HCT116 (cell line): ENCODE measurements around the gene NT5C1A.

Source experiments
- CEBPB ChIP-seq: IDR thresholded peaks from 2 replicates; pipeline ENCODE4 v1.6.1; 2012; ENCODE audit warnings: low read depth
- CTCF ChIP-seq, 3 experiments: fragments of 200-600 bp in 1 of 3; sonication (generic) in 1 of 3; IDR thresholded peaks in 2 of 3; conservative IDR thresholded peaks in 1 of 3; 2 replicates each; pipeline ENCODE4 v1.5.1; 2012 to 2017; ENCODE audit warnings: low read depth in 2 of 3, low read length in 2 of 3, antibody characterized with exemption in 1 of 3, borderline replicate concordance in 1 of 3, control low read depth in 1 of 3, mild to moderate bottlenecking in 1 of 3, mixed read lengths in 1 of 3, mixed run types in 1 of 3, moderate library complexity in 1 of 3; ENCODE audit not compliant: insufficient read depth in 1 of 3
- EZH2 ChIP-seq: fragments of 200-600 bp; sonication (generic); IDR thresholded peaks from 2 replicates; pipeline ENCODE4 v1.6.1; 2017; ENCODE audit warnings: antibody characterized with exemption, mixed run types
- MAX ChIP-seq: IDR thresholded peaks from 2 replicates; pipeline ENCODE4 v1.6.1; 2012
- POLR2A ChIP-seq: IDR thresholded peaks from 2 replicates; pipeline ENCODE4 v1.7.0; 2011; ENCODE audit warnings: borderline replicate concordance; ENCODE audit not compliant: insufficient read depth, insufficient read length; ENCODE audit errors: extremely low read depth
- POLR2AphosphoS5 ChIP-seq: IDR thresholded peaks from 2 replicates; pipeline ENCODE4 v1.6.1; 2011; ENCODE audit warnings: mild to moderate bottlenecking, low read depth, low read length, moderate library complexity
- RAD21 ChIP-seq: IDR thresholded peaks from 2 replicates; pipeline ENCODE4 v1.6.1; 2012; ENCODE audit warnings: low read depth, mild to moderate bottlenecking
- REST ChIP-seq: IDR thresholded peaks from 2 replicates; pipeline ENCODE4 v1.6.1; 2012; ENCODE audit warnings: low read depth
- SIN3A ChIP-seq: IDR thresholded peaks from 2 replicates; pipeline ENCODE4 v1.6.1; 2012; ENCODE audit warnings: low read depth
- SP1 ChIP-seq: IDR thresholded peaks from 2 replicates; pipeline ENCODE4 v1.6.1; 2012; ENCODE audit warnings: low read depth
- SRF ChIP-seq: IDR thresholded peaks from 2 replicates; pipeline ENCODE4 v1.6.1; 2012; ENCODE audit warnings: low read depth
- TCF7L2 ChIP-seq: IDR thresholded peaks from 2 replicates; pipeline ENCODE4 v1.7.0; 2011; ENCODE audit warnings: borderline replicate concordance, inconsistent platforms; ENCODE audit not compliant: insufficient read depth, insufficient read length; ENCODE audit errors: extremely low read depth
- ZNF274 ChIP-seq: fragments of 200-500 bp; sonication (Bioruptor generic); IDR thresholded peaks from 2 replicates; pipeline ENCODE4 v1.6.1; 2014; ENCODE audit warnings: mild to moderate bottlenecking, low read depth, low read length, inconsistent platforms

DNA sequence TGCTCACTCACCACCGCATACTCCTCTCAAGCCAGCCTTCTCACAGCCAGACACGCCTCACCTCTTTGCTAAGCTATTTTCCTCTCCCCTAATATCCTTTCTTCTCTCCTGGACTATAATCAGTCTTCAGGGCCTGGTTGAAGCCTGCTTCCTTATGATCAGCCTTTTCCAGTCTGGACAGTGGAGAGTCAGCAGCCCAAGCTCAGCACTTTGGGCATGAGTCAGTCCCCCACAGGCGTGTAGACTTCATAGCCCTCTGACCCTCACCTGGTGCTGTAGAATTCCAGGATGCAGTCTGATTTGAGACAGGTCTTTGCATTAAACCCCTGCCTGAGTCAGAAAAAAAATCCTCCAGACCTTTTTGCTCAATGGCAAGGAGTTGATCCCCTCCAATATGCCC is 16.8 kb upstream of the NT5C1A start:
- TF ChIP-seq EZH2 (no peak), CTCF (IDR thresholded peaks at IDR 0.05 in 2 of 3, conservative IDR thresholded peaks at IDR 0.05 in 1 of 3; ENCODE audit: borderline replicate concordance in 1 of 3, insufficient read depth in 1 of 3, low read depth in 2 of 3, low read length in 2 of 3) (no peak), CEBPB (no peak), SIN3A (no peak), TCF7L2 (no peak), POLR2A (no peak), RAD21 (no peak), SRF (no peak), POLR2AphosphoS5 (no peak), MAX (no peak), SP1 (no peak), ZNF274 (no peak), REST (no peak)
